Fibroblast of lung (primary cell): ENCODE results near the gene GPR61.

Experiments used
- CTCF ChIP-seq, 2 donors: IDR thresholded peaks in 1 of 2; conservative IDR thresholded peaks in 1 of 2; 1 replicate in 1 of 2; 2 replicates in 1 of 2; pipeline ENCODE4 v1.5.1; 2011 to 2012; ENCODE audit warnings: low read length in 2 of 2, control low read depth in 1 of 2, inconsistent platforms in 1 of 2, low read depth in 1 of 2, mild to moderate bottlenecking in 1 of 2
- EZH2 ChIP-seq: IDR thresholded peaks from 2 replicates; pipeline ENCODE4 v1.5.1; 2012; ENCODE audit warnings: low read length, control low read depth, mild to moderate bottlenecking; ENCODE audit errors: missing control alignments

- TF ChIP-seq CTCF (conservative IDR thresholded peaks at IDR 0.05 in 1 of 2, IDR thresholded peaks at IDR 0.05 in 1 of 2; ENCODE audit: low read depth in 1 of 2, low read length in 2 of 2) (no peak), EZH2 (no peak)
Observed at GRCh38 chr1:109586055-109586454, 46.4 kb downstream of the GPR61 start.
